ENCODE results near the gene BTBD7. TPM values are rescaled to one million over a fixed set of nuclear protein-coding genes. Genes with fewer than 3 reads are reported as not detected.
"Not testable (repeated sequence)": the region's sequence is repeated elsewhere in the genome, so short reads cannot be mapped to it uniquely, and the experiment has no call there.

Gene BTBD7
- total RNA-seq, 4 donors from 2014 or later, result 37.4 to 53.1 (median 44.8) TPM

- DNase-seq, result peak; percentile 43
- H3K4me3 ChIP-seq, result no peak overlapping the region
- H3K9me3 ChIP-seq, result no peaks in the 10 kb centered on the region
- no peak overlapping the region for H3K27ac ChIP-seq
- H3K4me1 ChIP-seq, result no peaks in the 10 kb centered on the region
- in situ Hi-C loops (cut with MboI; ENCODE audit: low pct_ligation_motif_present in 1 of 4, low pct_unique_long_range_greater_than_20kb in 1 of 4, low sequenced_read_pairs in 3 of 4), result no loop called here
- no peak for TF ChIP-seq EP300 (IDR thresholded peaks at IDR 0.05; ENCODE audit: low read depth)
- no peak for TF ChIP-seq POLR2AphosphoS5 (IDR thresholded peaks at IDR 0.05)
- TF ChIP-seq, protein P1, sequence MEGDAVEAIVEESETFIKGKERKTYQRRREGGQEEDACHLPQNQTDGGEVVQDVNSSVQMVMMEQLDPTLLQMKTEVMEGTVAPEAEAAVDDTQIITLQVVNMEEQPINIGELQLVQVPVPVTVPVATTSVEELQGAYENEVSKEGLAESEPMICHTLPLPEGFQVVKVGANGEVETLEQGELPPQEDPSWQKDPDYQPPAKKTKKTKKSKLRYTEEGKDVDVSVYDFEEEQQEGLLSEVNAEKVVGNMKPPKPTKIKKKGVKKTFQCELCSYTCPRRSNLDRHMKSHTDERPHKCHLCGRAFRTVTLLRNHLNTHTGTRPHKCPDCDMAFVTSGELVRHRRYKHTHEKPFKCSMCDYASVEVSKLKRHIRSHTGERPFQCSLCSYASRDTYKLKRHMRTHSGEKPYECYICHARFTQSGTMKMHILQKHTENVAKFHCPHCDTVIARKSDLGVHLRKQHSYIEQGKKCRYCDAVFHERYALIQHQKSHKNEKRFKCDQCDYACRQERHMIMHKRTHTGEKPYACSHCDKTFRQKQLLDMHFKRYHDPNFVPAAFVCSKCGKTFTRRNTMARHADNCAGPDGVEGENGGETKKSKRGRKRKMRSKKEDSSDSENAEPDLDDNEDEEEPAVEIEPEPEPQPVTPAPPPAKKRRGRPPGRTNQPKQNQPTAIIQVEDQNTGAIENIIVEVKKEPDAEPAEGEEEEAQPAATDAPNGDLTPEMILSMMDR (IDR thresholded peaks at IDR 0.05), result no peak
- TF ChIP-seq POLR2A (IDR thresholded peaks at IDR 0.05), result no peak
- 73 to 75% methylated on average over 2 to 6 of the region's 6 CpGs for WGBS, 2 donors (ENCODE audit: low coverage in 1 of 2)
- peaks cover 5% of the 10 kb centered on the region for H3K27me3 ChIP-seq
- intact Hi-C loops (cut with DNase I; ENCODE audit: low total_unique reads), result no loop called here
- H3K36me3 ChIP-seq, result no peaks in the 10 kb centered on the region
Observed at GRCh38 chr14:93375673-93376156, 42.9 kb upstream of the BTBD7 start.

- in situ Hi-C loops (cut with MboI; ENCODE audit: low pct_ligation_motif_present in 1 of 4, low pct_unique_long_range_greater_than_20kb in 1 of 4, low sequenced_read_pairs in 3 of 4) (no loop called here), intact Hi-C loops (cut with DNase I; ENCODE audit: low total_unique reads) (no loop called here)
- Histone ChIP-seq H3K27ac (peak overlapping the region in 1 of 4 donors; percentile 55), H3K4me3 (no peak overlapping the region), H3K36me3 (no peaks in the 10 kb centered on the region), H3K4me1 (no peaks in the 10 kb centered on the region), H3K27me3 (no peaks in the 10 kb centered on the region), H3K9me3 (no peaks in the 10 kb centered on the region)
- TF ChIP-seq POLR2AphosphoS5 (IDR thresholded peaks at IDR 0.05) (no peak), EP300 (IDR thresholded peaks at IDR 0.05; ENCODE audit: low read depth) (no peak), POLR2A (IDR thresholded peaks at IDR 0.05) (no peak)
- TF ChIP-seq, protein P1 (IDR thresholded peaks at IDR 0.05), result no peak
- no peak for DNase-seq
- WGBS, 2 donors (ENCODE audit: low coverage in 1 of 2), result 58 to 71% methylated on average over 4 of the region's 4 CpGs
Observed at GRCh38 chr14:93369713-93370266, 37.0 kb upstream of the BTBD7 start.

GRCh38 chr14:93368996-93369712, 36.3 kb upstream of the BTBD7 start:
- H3K36me3 ChIP-seq, result no peaks in the 10 kb centered on the region
- H3K4me3 ChIP-seq, result no peak overlapping the region
- WGBS, 2 donors (ENCODE audit: low coverage in 1 of 2), result 48 to 65% methylated on average over 3 to 5 of the region's 5 CpGs
- H3K4me1 ChIP-seq, result no peaks in the 10 kb centered on the region
- H3K27ac ChIP-seq, result peak overlapping the region in 1 of 4 donors; percentile 55
- no peak for DNase-seq
- no peaks in the 10 kb centered on the region for H3K27me3 ChIP-seq
- intact Hi-C loops (cut with DNase I; ENCODE audit: low total_unique reads), result no loop called here
- no peaks in the 10 kb centered on the region for H3K9me3 ChIP-seq
- in situ Hi-C loops (cut with MboI; ENCODE audit: low pct_ligation_motif_present in 1 of 4, low pct_unique_long_range_greater_than_20kb in 1 of 4, low sequenced_read_pairs in 3 of 4), result no loop called here
- TF ChIP-seq, protein P1 (IDR thresholded peaks at IDR 0.05), result no peak
- TF ChIP-seq POLR2AphosphoS5 (IDR thresholded peaks at IDR 0.05) (no peak), POLR2A (IDR thresholded peaks at IDR 0.05) (no peak), EP300 (IDR thresholded peaks at IDR 0.05; ENCODE audit: low read depth) (no peak)

- 80 to 100% methylated on average over 6 of the region's 6 CpGs for WGBS, 2 donors (ENCODE audit: low coverage in 1 of 2)
- H3K36me3 ChIP-seq; H3K4me1 ChIP-seq; H3K9me3 ChIP-seq; H3K27ac ChIP-seq; H3K4me3 ChIP-seq; H3K27me3 ChIP-seq; DNase-seq; intact Hi-C loops (cut with DNase I; ENCODE audit: low total_unique reads); in situ Hi-C loops (cut with MboI; ENCODE audit: low pct_ligation_motif_present in 1 of 4, low pct_unique_long_range_greater_than_20kb in 1 of 4, low sequenced_read_pairs in 3 of 4): not testable (repeated sequence)
Observed at GRCh38 chr14:93354873-93355272, 22.0 kb upstream of the BTBD7 start.
